Measurements from ENCODE around the gene TMEM63B. TPM values are rescaled to one million over a fixed set of nuclear protein-coding genes. Genes with fewer than 3 reads are reported as not detected.

Gene TMEM63B
- total RNA-seq, 4 donors from 2014 or later, result 27.2 to 71.9 (median 43.7) TPM

DNA sequence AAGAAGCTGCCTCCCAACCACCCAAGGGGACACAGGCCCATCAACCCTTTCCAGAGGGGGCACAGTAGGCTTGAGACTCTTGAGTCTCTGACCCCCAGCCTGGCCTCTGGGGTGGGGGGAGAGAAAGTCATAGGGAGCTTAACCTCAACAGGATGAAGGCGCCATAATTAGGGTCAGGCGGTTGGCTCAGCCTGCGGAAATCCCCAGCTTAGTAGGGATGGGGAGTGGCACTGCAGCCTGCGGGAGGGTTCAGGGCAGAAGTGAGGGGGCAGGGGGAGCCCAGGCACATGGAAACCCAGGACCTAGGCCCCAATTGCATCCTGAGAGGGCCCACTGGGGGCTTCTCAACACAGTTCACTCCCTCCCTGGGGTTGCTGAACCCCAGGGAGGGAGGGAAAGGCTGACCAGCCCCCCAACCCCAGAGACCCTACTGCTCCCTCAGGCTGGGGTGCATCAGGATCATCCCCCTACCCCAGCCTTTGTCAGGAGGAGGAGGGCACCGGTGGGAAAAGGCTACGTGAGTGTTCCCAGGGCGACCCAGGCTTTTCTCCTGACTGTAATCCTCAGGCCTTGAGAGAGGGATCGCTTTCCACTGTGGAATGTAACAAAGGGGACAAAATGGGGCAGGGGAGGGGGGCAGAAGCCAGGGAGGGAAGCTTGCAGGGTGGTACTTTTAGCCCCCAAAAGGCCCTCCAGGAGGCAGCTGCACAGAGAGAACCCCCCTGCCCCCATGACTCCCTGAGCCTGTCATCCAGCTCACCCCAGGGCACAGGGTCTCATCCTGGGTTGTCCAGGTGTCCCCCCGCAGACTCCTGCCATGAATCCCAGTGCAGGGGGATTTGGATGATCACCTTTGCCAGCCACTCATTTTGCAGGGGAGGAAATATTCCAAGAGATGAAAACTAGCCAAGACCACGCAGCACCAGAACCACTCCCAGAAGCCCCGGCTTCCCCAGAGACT, 46.5 kb upstream of the TMEM63B start:
- no peak overlapping the region for H3K4me3 ChIP-seq
- H3K27me3 ChIP-seq, result no peaks in the 10 kb centered on the region
- no peaks in the 10 kb centered on the region for H3K9me3 ChIP-seq
- TF ChIP-seq, protein P1, sequence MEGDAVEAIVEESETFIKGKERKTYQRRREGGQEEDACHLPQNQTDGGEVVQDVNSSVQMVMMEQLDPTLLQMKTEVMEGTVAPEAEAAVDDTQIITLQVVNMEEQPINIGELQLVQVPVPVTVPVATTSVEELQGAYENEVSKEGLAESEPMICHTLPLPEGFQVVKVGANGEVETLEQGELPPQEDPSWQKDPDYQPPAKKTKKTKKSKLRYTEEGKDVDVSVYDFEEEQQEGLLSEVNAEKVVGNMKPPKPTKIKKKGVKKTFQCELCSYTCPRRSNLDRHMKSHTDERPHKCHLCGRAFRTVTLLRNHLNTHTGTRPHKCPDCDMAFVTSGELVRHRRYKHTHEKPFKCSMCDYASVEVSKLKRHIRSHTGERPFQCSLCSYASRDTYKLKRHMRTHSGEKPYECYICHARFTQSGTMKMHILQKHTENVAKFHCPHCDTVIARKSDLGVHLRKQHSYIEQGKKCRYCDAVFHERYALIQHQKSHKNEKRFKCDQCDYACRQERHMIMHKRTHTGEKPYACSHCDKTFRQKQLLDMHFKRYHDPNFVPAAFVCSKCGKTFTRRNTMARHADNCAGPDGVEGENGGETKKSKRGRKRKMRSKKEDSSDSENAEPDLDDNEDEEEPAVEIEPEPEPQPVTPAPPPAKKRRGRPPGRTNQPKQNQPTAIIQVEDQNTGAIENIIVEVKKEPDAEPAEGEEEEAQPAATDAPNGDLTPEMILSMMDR (IDR thresholded peaks at IDR 0.05 in 4 of 5, conservative IDR thresholded peaks at IDR 0.05 in 1 of 5), result no peak
- TF ChIP-seq POLR2A (IDR thresholded peaks at IDR 0.05), result no peak
- peaks cover 38 to 40% of the 10 kb centered on the region in 2 donors for H3K4me1 ChIP-seq
- in situ Hi-C loops (cut with MboI; ENCODE audit: low sequenced_read_pairs in 4 of 4) (loop anchor here (10.0 to 25.0 kb wide), 2 partner anchors 419 to 476 kb away; no protein-coding TSS in a partner anchor), intact Hi-C loops (cut with DNase I; ENCODE audit: low total_unique reads) (no loop called here)
- no peaks in the 10 kb centered on the region for H3K36me3 ChIP-seq
- ATAC-seq (no peak), DNase-seq (no peak)
- no peak overlapping the region for H3K27ac ChIP-seq

DNA sequence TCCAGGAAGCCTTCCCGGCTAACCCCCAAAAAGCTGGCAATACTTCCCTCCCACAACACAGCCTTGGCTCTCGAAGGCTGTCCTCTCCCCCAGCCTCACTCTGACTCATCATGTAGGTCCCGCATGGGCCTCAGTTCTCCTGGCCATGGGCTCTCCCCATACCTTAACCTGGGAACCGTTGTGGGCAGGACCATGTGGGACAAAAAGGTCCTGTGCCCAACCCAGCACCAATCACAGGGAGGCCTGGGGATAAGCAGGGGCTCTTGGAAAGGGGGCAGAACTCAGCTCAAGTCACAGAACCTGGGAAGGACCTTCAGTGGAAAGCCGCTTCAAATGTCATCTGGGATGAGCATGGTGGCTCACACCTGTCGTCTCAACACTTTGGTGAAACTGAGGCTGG, 45.6 kb upstream of the TMEM63B start:
- DNase-seq, result no peak
- Histone ChIP-seq H3K4me1 (peaks cover 36 to 42% of the 10 kb centered on the region in 2 donors), H3K27ac (no peak overlapping the region), H3K27me3 (no peaks in the 10 kb centered on the region), H3K36me3 (no peaks in the 10 kb centered on the region), H3K4me3 (no peak overlapping the region), H3K9me3 (no peaks in the 10 kb centered on the region)
- no peak for TF ChIP-seq POLR2A (IDR thresholded peaks at IDR 0.05)
- TF ChIP-seq, protein P1 (IDR thresholded peaks at IDR 0.05 in 4 of 5, conservative IDR thresholded peaks at IDR 0.05 in 1 of 5), result no peak
- in situ Hi-C loops (cut with MboI; ENCODE audit: low sequenced_read_pairs in 4 of 4) (loop anchor here (10.0 to 25.0 kb wide), 2 partner anchors 419 to 477 kb away; no protein-coding TSS in a partner anchor), intact Hi-C loops (cut with DNase I; ENCODE audit: low total_unique reads) (no loop called here)
- ATAC-seq, result no peak

DNA sequence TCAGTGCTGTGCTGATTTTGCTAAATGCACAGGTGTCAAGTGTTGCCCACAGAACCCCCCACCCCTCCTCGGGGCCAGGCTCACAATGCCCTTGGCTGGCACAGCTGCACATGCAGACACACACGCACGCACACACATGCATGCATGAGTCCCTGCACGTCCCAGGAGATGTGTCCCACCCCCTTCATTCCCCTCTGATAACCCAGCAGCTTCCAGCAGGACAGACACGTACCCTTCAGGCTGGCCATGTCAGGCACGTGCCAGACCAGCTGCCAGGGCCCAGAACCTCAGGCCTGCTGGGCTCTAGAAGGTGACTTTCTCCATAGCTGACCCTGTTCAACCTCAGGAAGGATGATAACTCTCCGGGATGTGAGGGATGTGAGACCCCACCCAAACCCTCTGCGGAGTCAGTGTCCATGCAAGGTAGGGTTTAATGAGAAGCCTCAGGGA, 44.5 kb upstream of the TMEM63B start:
- H3K9me3 ChIP-seq, result no peaks in the 10 kb centered on the region
- in situ Hi-C loops (cut with MboI; ENCODE audit: low sequenced_read_pairs in 4 of 4) (loop anchor here (10.0 to 25.0 kb wide), 2 partner anchors 421 to 478 kb away; no protein-coding TSS in a partner anchor), intact Hi-C loops (cut with DNase I; ENCODE audit: low total_unique reads) (no loop called here)
- ATAC-seq (no peak), DNase-seq (no peak)
- peaks cover 43 to 44% of the 10 kb centered on the region in 2 donors for H3K4me1 ChIP-seq
- H3K27ac ChIP-seq, result peak overlapping the region; percentile 91 to 99 (median 92)
- no peaks in the 10 kb centered on the region for H3K27me3 ChIP-seq
- no peak overlapping the region for H3K4me3 ChIP-seq
- no peaks in the 10 kb centered on the region for H3K36me3 ChIP-seq
- TF ChIP-seq, protein P1 (IDR thresholded peaks at IDR 0.05 in 4 of 5, conservative IDR thresholded peaks at IDR 0.05 in 1 of 5), result no peak
- no peak for TF ChIP-seq POLR2A (IDR thresholded peaks at IDR 0.05)

DNA sequence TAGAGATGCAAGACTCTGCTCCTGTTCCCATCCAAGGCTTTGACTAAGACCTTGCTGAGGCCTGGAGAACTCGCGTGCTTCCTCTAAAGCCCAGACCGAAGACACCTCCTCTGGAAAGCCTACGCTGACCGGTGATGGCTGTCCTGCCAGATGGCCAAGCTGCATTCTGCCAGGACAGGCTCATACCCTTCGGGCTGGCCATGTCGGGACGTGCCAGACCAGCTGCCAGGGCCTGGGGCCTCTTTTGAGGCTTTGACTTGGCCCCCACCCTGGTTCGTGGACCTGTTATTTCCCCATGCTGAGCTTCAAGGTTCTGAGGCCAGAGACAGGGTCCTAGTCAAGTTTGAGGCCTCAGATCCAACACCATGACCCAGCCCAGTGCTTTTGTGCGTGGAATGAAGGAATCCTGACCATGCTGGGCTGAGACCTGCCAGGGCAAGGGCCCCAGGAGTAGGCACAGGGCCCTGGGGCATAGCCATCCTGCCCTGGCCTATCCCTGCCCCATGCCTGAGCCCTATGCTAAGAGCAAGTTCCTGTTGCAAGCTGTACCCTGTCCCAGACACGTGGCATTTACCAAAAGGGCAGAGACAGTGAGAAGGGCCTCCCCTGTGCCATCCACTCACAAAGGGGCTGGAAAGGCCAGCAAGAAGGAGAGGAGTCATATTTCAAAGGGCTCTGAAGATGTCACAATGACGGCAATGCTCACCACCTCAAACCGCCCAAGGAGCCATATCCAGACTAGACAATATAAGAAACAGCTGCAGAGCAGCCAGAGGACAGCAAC, 42.9 kb upstream of the TMEM63B start:
- Histone ChIP-seq H3K27me3 (no peaks in the 10 kb centered on the region), H3K27ac (peak overlapping the region; percentile 91 to 99 (median 92)), H3K4me1 (peaks cover 36 to 44% of the 10 kb centered on the region in 2 donors), H3K36me3 (no peaks in the 10 kb centered on the region), H3K4me3 (no peak overlapping the region), H3K9me3 (no peaks in the 10 kb centered on the region)
- intact Hi-C loops (cut with DNase I; ENCODE audit: low total_unique reads), result no loop called here
- peak; percentile 85 to 86 for ATAC-seq
- in situ Hi-C loops (cut with MboI; ENCODE audit: low sequenced_read_pairs in 4 of 4), result loop anchor here (10.0 to 25.0 kb wide), 2 partner anchors 422 to 480 kb away; no protein-coding TSS in a partner anchor
- DNase-seq, result peak; percentile 80 to 96
- TF ChIP-seq, protein P1 (IDR thresholded peaks at IDR 0.05 in 4 of 5, conservative IDR thresholded peaks at IDR 0.05 in 1 of 5), result no peak
- peak; percentile 81 to 87 for TF ChIP-seq POLR2A (IDR thresholded peaks at IDR 0.05)

Measured in gastrocnemius medialis (tissue), 4 donors.